ELR (cell line): ENCODE results near the gene GUCD1.
A peak's percentile ranks its signal among the peaks of the same experiment; 100 is the strongest.

Experiments
- DNase-seq: peaks from one replicate; pipeline ENCODE4 v3.0.0-alpha.2; 2015; ENCODE audit warnings: low read depth

Gene GUCD1

GRCh38 chr22:24590596-24591173 lies 35.7 kb upstream of the GUCD1 start:
- DNase-seq, result no peak

- no peak for DNase-seq
These were observed 34.6 kb upstream of the GUCD1 start for GRCh38 chr22:24589518-24590030.

- no peak for DNase-seq
These were observed 34.0 kb upstream of the GUCD1 start for GRCh38 chr22:24588757-24589481.

GRCh38 chr22:24588381-24588756 lies 33.4 kb upstream of the GUCD1 start:
- no peak for DNase-seq

- no peak for DNase-seq
These were observed 33.0 kb upstream of the GUCD1 start for GRCh38 chr22:24587948-24588347.

GRCh38 chr22:24587251-24587650 lies 32.3 kb upstream of the GUCD1 start:
- no peak for DNase-seq

GRCh38 chr22:24585927-24586546 lies 31.1 kb upstream of the GUCD1 start:
- DNase-seq, result no peak

GRCh38 chr22:24585461-24585860 lies 30.5 kb upstream of the GUCD1 start:
- DNase-seq, result no peak

GRCh38 chr22:24584871-24585411 lies 30.0 kb upstream of the GUCD1 start:
- DNase-seq, result no peak

- no peak for DNase-seq
These were observed 29.3 kb upstream of the GUCD1 start for GRCh38 chr22:24584166-24584790.

- no peak for DNase-seq
These were observed 28.6 kb upstream of the GUCD1 start for GRCh38 chr22:24583221-24584165.

GRCh38 chr22:24582056-24582814 lies 27.3 kb upstream of the GUCD1 start:
- no peak for DNase-seq

- DNase-seq, result peak; percentile 82
These were observed 25.3 kb upstream of the GUCD1 start for GRCh38 chr22:24580276-24580675.

- DNase-seq, result no peak
These were observed 24.3 kb upstream of the GUCD1 start for GRCh38 chr22:24579258-24579601.

GRCh38 chr22:24578355-24579257 lies 23.7 kb upstream of the GUCD1 start:
- DNase-seq, result no peak

GRCh38 chr22:24576778-24577177 lies 21.8 kb upstream of the GUCD1 start:
- DNase-seq, result no peak

GRCh38 chr22:24571266-24571665 lies 16.3 kb upstream of the GUCD1 start:
- DNase-seq, result no peak

- DNase-seq, result no peak
These were observed 12.7 kb upstream of the GUCD1 start for GRCh38 chr22:24567668-24568067.

GRCh38 chr22:24566899-24567511 lies 12.1 kb upstream of the GUCD1 start:
- no peak for DNase-seq
